Liver (tissue), 9 donors: Measurements from ENCODE around the gene SMIM13. TPM values are rescaled to one million over a fixed set of nuclear protein-coding genes. Genes with fewer than 3 reads are reported as not detected.

Source experiments
- DNase-seq: peaks from one replicate; pipeline ENCODE4 v3.0.0-alpha.2; 2017; ENCODE audit warnings: low spot score
- H3K27ac ChIP-seq, 2 donors: one replicate each; pipeline ENCODE4 v1.7.0; 2013; ENCODE audit warnings: inconsistent platforms in 2 of 2, low read length in 2 of 2, control low read depth in 1 of 2, low read depth in 1 of 2, mild to moderate bottlenecking in 1 of 2
- H3K27me3 ChIP-seq, 4 donors: one replicate each; pipeline versions ENCODE4 v1.6.1 to v1.7.0; 2013; ENCODE audit warnings: low read length in 3 of 4, inconsistent platforms in 1 of 4, mild to moderate bottlenecking in 1 of 4, moderate library complexity in 1 of 4; ENCODE audit not compliant: control insufficient read depth in 4 of 4, insufficient read depth in 4 of 4
- H3K36me3 ChIP-seq, 4 donors: one replicate each; pipeline versions ENCODE4 v1.6.1 to v1.7.0; 2013; ENCODE audit warnings: low read length in 3 of 4, mild to moderate bottlenecking in 3 of 4, low read depth in 1 of 4, moderate library complexity in 1 of 4; ENCODE audit not compliant: control insufficient read depth in 4 of 4, insufficient read depth in 3 of 4
- H3K4me1 ChIP-seq, 4 donors: one replicate each; pipeline versions ENCODE4 v1.6.1 to v1.7.0; 2013; ENCODE audit warnings: low read length in 3 of 4, mild to moderate bottlenecking in 3 of 4, moderate library complexity in 1 of 4; ENCODE audit not compliant: control insufficient read depth in 4 of 4, insufficient read depth in 4 of 4
- H3K4me3 ChIP-seq, 3 donors: one replicate each; pipeline versions ENCODE4 v1.6.1 to v1.7.0; 2013; ENCODE audit warnings: low read length in 3 of 3, control low read depth in 1 of 3, low read depth in 1 of 3, mild to moderate bottlenecking in 1 of 3
- H3K9ac ChIP-seq, 2 donors: one replicate each; pipeline ENCODE4 v1.7.0; 2013; ENCODE audit warnings: low read length in 2 of 2, mild to moderate bottlenecking in 2 of 2, moderate library complexity in 2 of 2, control low read depth in 1 of 2, low read depth in 1 of 2
- H3K9me3 ChIP-seq, 4 donors: one replicate each; pipeline versions ENCODE4 v1.6.1 to v1.7.0; 2013; ENCODE audit warnings: low read length in 3 of 4; ENCODE audit not compliant: control insufficient read depth in 4 of 4
- CTCF ChIP-seq: fragments of 150-350 bp; IDR thresholded peaks from 2 replicates; pipeline ENCODE4 v1.5.1; 2017; ENCODE audit warnings: improper control_type of control experiment, low read depth, low read length; ENCODE audit not compliant: missing input control
- EGR1 ChIP-seq, 2 donors: IDR thresholded peaks; 2 replicates each; pipeline ENCODE4 v1.6.1; 2016 to 2018; ENCODE audit warnings: antibody characterized with exemption in 2 of 2, low read depth in 2 of 2
- FOXA2 ChIP-seq: IDR thresholded peaks from 2 replicates; pipeline ENCODE4 v1.6.1; 2016; ENCODE audit warnings: antibody characterized with exemption
- GABPA ChIP-seq, 2 donors: IDR thresholded peaks in 1 of 2; conservative IDR thresholded peaks in 1 of 2; 2 replicates each; pipeline ENCODE4 v1.6.1; 2016; ENCODE audit warnings: antibody characterized with exemption in 2 of 2, mild to moderate bottlenecking in 1 of 2, moderate library complexity in 1 of 2
- HNF4G ChIP-seq: IDR thresholded peaks from 2 replicates; pipeline ENCODE4 v1.6.1; 2016; ENCODE audit warnings: antibody characterized with exemption
- JUND ChIP-seq, 2 donors: IDR thresholded peaks; 2 replicates each; pipeline ENCODE4 v1.6.1; 2016; ENCODE audit warnings: antibody characterized with exemption in 2 of 2
- REST ChIP-seq: IDR thresholded peaks from 2 replicates; pipeline ENCODE4 v1.6.1; 2016; ENCODE audit warnings: antibody characterized with exemption, mild to moderate bottlenecking
- RXRA ChIP-seq, 2 donors: IDR thresholded peaks; 2 replicates each; pipeline ENCODE4 v1.6.1; 2017 to 2018; ENCODE audit warnings: antibody characterized with exemption in 2 of 2, mild to moderate bottlenecking in 1 of 2
- SP1 ChIP-seq: IDR thresholded peaks from 2 replicates; pipeline ENCODE4 v1.6.1; 2018; ENCODE audit warnings: antibody characterized with exemption, mild to moderate bottlenecking
- TAF1 ChIP-seq: conservative IDR thresholded peaks from 2 replicates; pipeline ENCODE4 v1.6.1; 2016; ENCODE audit warnings: antibody characterized with exemption, mild to moderate bottlenecking
- YY1 ChIP-seq: IDR thresholded peaks from 2 replicates; pipeline ENCODE4 v1.6.1; 2016; ENCODE audit warnings: antibody characterized with exemption, mild to moderate bottlenecking
- ZBTB33 ChIP-seq: IDR thresholded peaks from 2 replicates; pipeline ENCODE4 v1.6.1; 2016; ENCODE audit warnings: antibody characterized with exemption
- WGBS: extraction: QIAGEN DNeasy Blood & Tissue Kit; methylation state at CpG from one replicate; pipeline ENCODE4 v1.1.7; 2013; 5-methylcytosine and 5-hydroxymethylcytosine counted together
- polyA plus RNA-seq, 2 donors: library from polyadenylated mRNA; stranded (reverse) in 1 of 2; unstranded in 1 of 2; fragments of 200-250 nt in 1 of 2; fragments of >200 nt in 1 of 2; fragmentation: Nextera tagmentation in 1 of 2; extraction: Ambion mirVana in 1 of 2; gene quantifications; one replicate each; pipeline versions ENCODE4 v1.2.1 to v1.2.3, GENCODE V29; 2013 to 2015
- total RNA-seq, 2 donors: library from RNA; depleted of rRNA; stranded (reverse); fragments of >200 nt; gene quantifications; one replicate each; pipeline ENCODE4 v1.2.3, GENCODE V29; 2014
- TF ChIP-seq, protein P1 (sequence below): IDR thresholded peaks from 2 replicates; pipeline ENCODE4 v1.6.1; 2016; ENCODE audit warnings: antibody characterized with exemption
- donor health status: healthy.
- donor health status: healthy.
- donor health status: healthy.
- donor health status: healthy.
- donor health status: healthy.

Gene SMIM13
- total and polyA plus RNA-seq, 4 donors = 2.8 to 9.0 (median 5.8) TPM

DNA sequence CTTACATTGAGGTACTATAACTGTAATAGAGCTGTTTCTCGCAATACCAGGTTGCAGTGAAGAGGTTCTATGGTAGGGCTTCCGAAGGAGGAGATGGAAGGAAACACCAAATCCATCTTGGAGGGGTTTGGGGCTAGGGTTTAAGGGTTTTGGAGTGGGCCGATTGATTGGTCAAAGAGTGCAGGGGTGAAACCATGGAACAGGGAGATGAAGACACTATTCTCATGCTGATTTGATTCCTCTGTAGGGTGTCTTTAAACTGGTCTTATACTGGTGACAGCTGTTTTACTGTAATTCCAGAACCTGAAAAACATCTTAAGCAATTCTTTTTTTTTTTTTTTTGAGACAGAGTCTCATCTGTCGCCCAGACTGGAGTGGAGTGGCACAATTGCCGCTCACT, 7.8 kb downstream of the SMIM13 start:
- no peak overlapping the region for H3K4me3 ChIP-seq
- DNase-seq = no peak
- no peaks in the 10 kb centered on the region for H3K27me3 ChIP-seq
- no peak overlapping the region for H3K9ac ChIP-seq
- WGBS = 98% methylated on average over 5 of the region's 5 CpGs
- H3K9me3 ChIP-seq = no peaks in the 10 kb centered on the region
- TF ChIP-seq SP1 (no peak), JUND (IDR thresholded peaks at IDR 0.05) (no peak), FOXA2 (no peak), HNF4G (no peak), RXRA (IDR thresholded peaks at IDR 0.05) (no peak), EGR1 (IDR thresholded peaks at IDR 0.05; ENCODE audit: low read depth in 2 of 2) (no peak)
- no peaks in the 10 kb centered on the region for H3K36me3 ChIP-seq
- H3K27ac ChIP-seq = no peak overlapping the region
- H3K4me1 ChIP-seq = no peaks in the 10 kb centered on the region

DNA sequence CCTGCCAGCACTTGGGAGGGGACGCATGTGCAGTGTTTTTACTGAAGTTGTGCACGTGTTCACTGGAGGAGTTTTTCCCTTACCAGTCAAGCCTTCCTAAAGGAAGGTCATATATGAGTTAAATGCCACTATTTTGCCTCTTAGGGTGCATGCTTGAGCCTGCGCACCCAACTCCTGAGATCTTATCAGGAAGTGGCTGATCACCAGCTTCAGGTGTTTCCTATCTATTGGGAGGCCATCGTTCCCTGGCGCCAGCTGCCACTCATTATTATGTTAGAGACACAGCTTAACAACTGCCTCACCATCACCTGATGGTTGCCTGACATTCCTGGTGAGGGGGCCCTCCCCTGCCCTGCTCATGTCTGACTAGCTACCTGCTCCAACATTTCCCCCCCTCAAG, 9.4 kb downstream of the SMIM13 start:
- Histone ChIP-seq H3K4me3 (no peak overlapping the region), H3K36me3 (no peaks in the 10 kb centered on the region), H3K4me1 (no peaks in the 10 kb centered on the region), H3K27me3 (no peaks in the 10 kb centered on the region), H3K9me3 (no peaks in the 10 kb centered on the region), H3K27ac (no peak overlapping the region), H3K9ac (no peak overlapping the region)
- DNase-seq = no peak
- 88% methylated on average over 5 of the region's 5 CpGs for WGBS
- TF ChIP-seq GABPA (IDR thresholded peaks at IDR 0.05 in 1 of 2, conservative IDR thresholded peaks at IDR 0.05 in 1 of 2) = no peak
- TF ChIP-seq ZBTB33 = no peak
- TF ChIP-seq TAF1 = no peak
- no peak for TF ChIP-seq EGR1 (IDR thresholded peaks at IDR 0.05; ENCODE audit: low read depth in 2 of 2)
- TF ChIP-seq, protein P1, sequence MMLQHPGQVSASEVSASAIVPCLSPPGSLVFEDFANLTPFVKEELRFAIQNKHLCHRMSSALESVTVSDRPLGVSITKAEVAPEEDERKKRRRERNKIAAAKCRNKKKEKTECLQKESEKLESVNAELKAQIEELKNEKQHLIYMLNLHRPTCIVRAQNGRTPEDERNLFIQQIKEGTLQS = no peak
- no peak for TF ChIP-seq SP1
- no peak for TF ChIP-seq CTCF
- no peak for TF ChIP-seq YY1
- no peak for TF ChIP-seq REST
